GM21737 (cell line): ENCODE data around the gene FNBP1.
"Not testable (repeated sequence)": the region's sequence is repeated elsewhere in the genome, so short reads cannot be mapped to it uniquely, and the experiment has no call there.

Source experiments
- ATAC-seq: cut with Tn5 transposase; IDR thresholded peaks from one replicate; pipeline ENCODE4 v1.9.1; 2021; ENCODE audit warnings: mild to moderate bottlenecking, moderate library complexity; ENCODE audit not compliant: unreplicated experiment

Gene FNBP1

DNA sequence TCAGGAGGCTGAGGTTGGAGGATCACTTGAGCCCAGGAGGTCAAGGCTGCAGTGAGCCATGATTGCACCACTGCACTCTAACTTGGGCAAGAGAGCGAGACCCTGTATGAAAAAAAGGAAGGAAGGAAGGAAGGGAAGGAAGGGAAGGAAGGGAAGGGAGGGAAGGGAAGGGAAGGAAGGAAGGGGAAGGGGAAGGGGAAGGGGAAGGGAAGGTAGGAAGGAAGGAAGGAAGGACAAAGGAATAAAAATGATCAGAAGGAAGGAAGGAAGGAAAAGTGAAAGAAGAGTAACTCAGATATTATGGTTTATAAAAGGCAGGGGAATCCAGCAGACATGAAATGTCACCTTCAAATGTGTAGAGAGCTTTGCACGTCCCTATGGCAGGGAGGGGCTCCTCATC, 143.4 kb downstream of the FNBP1 start:
- no peak for ATAC-seq

DNA sequence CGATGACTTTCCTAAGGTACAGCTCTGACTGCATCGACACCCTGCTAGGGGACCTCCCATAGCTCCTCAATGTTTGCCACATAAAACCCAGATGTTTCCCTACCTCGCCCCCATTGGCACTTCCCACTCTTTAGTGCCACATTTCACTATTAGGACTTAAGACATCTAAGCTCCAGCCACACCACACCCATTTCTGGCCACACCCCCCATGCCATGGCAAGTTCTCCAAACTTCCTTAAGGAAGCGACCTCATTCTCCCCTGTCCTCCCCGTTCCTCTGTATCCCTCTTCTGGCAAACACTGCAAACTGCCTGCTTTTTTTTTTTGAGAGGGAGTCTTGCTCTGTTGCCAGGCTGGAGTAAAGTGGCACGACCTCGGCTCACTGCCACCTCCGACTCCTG, 144.8 kb downstream of the FNBP1 start:
- ATAC-seq: no peak

DNA sequence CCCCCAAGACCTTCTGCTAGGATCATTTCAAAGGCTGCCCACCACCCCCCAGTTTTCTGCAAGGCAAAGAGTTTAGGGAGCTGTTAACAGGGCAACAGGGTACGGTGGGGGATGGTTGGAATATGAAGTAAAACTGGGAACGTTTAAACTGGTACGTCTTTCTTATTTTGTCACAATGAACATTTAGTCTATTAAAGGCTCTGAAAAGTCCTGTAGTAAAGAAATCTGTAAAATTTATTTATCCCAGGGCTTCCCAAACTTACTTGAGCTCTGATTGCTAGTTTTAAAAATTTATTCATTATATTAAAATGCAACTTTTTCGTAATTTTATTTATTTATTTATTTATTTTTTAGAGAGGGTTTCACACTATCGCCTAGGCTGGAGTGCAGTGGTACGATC, 145.7 kb downstream of the FNBP1 start:
- ATAC-seq: no peak

DNA sequence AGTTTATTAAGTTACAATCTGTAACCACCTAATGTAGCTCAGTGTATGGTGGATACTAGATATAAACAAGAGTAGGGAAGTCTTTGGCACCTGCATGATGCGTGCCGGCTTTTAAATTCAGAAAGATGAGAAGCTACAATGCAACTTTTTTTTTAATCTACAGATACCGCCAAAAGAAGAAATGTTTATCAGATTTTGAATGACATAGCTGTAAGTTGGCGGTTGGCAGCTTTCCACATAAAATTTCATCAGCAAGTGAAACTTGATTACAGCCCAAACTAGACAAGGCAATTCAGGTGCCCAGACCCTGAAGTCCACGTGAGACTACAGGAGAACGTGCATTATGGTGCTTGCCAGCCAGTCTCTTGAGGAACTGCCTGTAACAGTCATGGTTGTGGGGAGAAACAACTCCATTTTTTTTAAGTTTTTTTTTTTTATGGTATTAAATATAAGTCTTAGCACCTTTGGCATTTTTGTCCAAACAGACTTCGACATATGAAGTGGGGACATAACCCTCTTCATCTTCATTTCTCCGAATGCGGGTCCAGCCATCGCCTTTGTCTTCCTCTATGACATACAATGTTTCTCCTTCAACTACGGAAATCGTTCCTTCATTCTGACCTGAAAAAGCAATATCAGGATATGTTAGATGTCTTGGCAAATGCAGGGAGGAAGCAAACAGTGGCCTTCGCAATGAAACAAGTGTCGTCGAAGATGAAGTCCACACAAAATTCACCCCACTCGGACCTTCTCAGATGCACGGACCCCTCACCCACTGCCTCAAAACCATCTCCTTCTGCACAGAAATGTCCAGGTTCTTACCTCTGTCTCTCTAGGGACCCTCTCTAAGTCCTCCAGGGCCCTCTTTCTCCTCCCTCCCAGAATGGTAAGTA, 147.4 kb downstream of the FNBP1 start:
- no peak for ATAC-seq

DNA sequence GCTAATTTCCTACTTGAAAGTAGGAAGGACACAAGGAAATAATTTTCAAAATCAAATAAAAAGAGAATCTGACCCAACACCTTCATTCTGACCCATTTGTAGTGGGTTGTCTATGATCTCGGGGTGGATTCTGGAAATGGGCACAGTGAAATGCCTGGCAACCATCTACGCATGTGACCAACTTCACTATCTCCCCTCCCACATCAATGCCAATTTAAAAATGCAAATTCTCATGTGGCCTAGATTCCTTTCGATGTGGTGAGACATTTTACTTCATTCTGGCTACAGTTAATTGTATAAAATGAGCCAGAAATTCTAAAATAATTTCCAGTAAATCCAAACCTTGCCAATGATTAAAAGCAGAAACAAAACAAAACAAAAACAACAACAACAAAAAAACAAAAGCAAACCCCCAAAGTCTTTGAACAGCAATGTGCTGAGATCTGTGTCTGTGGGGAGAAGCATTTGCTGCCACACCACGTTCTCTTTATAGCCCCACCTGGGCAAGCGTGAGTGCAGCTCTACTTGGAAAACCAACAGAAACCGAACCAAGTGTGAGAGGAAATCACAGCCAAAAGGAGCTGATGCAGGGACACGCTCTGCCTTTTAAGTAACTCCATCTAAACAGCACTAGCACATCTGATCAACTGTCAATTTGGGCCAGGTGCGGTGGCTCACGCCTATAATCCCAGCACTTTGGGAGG, 148.7 kb downstream of the FNBP1 start:
- ATAC-seq: no peak

DNA sequence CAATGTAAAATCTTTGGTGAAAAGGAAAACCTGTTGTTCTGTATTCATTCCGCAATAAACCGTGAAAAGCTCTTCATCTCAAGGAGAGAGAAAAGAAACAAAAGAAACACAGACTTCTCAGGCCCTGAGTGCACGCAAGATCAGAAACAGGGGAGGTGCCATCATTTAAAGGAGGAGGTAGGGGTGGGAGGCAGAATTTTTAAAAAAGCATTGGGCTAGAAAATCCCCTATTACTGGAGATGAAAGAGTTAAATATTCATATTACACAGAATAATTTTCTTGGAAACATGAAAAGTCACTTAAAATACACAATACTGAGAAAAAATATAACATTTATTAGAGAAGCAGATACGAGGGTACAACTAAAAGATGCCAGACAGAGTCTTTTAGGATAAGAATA, 151.4 kb downstream of the FNBP1 start:
- ATAC-seq: no peak

DNA sequence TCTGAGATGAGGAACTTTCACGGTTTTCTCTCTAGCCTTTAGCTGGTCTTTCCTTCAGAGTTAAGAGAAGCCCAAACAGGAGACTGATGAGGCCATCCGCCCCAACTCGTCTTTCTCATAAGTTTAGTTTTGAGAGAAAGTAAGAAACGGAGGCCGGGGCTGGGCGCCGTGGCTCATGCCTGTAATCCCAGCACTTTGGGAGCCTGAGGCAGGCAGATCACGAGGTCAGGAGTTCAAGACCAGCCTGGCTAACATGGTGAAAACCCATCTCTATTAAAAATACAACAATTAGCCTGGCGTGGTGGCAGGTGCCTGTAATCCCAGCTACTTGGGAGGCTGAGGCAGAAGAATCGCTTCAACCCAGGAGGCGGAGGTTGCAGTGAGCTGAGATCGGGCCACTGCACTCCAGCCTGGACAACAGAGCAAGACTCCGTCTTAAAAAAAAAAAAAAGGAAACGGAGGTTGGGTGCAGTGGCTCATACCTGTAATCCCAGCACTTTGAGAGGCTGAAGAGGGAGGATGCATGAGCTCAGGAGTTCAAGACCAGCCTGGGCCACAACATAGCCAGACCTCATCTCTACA, 152.2 kb downstream of the FNBP1 start:
- not testable (repeated sequence) for ATAC-seq

DNA sequence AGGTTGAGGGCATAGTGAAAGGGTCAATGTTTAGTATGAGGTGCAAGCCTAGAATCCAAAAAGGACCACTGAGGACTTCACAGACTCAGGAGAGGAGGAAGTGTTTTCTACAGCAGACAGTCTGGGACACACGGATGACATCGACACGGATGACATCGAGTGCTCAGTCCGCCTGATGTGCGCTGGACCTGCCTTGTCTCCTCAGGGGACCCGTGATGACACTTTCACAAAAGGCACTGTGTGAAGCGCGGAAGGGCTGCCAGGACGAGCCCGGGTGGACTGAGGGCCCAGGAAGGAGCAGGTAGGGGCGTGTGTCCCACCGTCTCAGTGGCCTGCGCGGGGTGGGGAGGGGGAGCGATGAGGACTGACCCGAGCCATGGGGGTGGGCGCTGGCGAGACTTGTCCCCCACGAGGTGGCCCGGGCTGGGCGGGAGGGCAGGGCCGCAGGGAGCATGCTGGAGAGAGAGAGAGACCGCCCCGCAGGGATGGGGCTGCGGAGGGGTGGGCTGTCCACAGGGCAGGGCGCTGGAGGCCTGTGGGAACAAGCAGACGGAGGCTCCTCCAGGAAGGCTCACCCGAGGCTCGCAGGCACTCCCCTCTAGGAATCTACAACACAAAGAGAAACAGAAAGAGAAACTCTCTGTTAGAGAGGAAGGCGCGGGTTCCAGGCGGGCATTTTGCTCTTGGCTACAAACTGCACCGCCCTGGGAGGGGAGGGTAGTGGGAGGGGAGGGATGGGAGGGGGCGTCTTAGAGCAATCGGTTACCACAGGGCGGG, 152.9 kb downstream of the FNBP1 start:
- no peak for ATAC-seq

DNA sequence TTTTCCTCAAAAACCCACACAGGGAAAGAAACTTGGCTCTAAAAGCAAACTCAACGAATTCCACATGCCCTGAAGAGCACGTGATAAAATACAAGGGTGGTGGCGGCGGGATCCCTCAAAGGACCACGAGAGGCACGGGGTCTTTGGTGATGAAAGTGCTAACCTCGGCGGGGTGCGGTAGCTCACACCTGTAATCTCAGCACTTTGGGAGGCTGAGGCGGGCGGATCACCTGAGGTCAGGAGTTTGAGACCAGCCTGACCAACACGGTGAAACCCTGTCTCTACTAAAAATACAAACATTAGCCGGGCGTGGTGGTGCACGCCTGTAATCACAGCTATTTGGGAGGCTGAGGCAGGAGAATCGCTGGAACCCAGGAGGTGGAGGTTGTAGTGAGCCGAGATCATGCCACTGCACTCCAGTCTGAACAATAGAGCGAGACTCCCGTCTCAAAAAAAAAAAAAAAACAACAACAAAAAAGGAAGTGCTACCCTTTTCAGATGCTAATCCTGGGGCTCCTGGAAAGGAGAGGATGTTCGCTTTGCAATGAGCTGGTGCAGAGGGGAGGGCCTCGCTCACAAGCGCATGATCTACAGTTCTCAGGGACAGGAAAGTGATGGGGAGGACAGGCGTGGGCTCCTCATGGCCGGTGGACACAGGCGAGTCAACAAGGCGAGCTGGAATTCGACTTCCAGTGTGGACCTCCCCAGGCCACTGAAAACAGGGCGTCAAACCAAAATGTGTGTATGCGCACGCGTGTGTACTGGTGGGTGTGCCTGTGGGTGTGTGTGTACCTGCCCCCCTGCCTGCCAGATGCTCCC, 153.7 kb downstream of the FNBP1 start:
- no peak for ATAC-seq

DNA sequence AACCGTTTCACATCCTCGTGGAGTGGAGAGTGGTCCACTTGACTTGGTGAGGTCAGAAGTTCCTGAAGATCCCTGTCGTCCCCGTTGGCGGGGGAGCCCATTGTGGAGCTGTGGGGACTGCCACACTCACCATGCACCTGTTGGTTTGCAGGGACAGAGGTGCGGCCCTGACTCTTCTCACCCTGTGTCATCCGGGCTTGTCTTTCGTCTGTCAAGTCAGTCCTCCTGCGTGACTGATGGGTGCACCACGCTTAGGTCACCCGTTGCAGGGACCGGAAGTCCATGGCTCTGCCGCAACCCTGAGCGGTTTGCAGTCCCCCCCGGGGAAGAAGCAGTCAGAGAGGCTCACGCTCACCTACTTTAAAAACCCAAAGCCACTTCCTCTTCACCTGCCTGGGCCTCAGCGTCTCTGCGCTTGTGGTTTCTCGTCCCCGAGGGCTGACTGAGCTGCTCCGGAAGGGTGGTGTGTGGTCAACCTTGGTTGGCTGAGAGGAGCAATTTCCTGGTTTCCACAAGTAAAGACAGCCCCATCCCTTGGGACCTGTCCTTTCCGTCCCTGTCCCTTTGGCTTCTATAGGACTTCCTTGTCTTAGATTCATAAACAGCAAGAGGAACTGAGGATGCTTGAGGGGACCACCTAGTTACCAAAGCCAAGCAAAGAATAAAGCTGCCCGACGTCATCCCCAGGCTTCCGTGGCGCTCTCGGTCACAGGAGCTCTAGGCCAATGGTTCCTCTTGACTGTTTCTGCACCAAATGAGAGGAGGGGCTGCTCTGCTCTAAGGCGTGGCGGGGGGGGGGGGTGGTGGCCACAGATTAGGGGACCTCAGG, 154.5 kb downstream of the FNBP1 start:
- peak; percentile 42 for ATAC-seq

DNA sequence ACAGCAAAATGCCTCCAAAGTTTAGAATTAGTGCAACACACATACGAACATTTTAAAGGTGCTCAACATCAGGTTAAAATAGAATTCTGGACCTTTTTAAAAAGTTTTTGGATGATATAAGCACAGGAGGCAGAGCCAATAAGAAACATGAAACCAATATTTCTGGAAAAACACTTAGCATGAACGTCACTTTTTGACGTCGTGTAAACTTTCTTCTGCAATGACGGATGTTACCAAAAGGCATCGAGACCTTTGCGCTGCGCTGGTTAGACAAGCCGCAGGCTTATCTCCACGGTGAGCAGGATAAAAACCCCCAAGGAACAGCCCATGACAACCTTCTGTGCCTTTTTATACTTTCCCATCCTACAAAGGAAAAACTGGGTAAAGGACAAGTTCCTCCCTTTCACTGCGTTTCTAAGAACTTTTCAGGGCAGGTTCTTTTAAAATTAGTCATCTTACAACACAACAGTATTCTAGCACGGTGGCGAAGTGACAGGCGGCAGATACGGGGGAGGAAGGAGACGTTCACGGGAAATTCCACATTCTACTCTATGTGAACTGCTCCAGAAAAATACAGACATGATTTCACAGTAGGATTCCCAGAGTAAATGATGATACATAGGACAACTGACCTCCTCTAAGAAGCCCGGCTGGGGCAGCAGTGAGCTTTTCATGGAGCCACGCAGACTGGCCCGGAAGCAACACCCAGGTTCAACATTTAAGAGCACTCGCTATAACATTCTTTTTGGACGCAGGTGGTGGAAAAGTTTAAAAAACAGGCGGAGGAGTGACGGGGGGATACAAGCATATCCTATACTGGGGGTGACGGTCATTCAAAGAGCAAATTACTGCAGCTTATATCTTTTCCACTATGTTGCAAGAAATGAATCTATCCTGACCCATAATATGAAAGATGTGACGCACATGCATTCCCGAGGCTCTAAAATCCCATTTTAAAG, 155.4 kb downstream of the FNBP1 start:
- no peak for ATAC-seq

DNA sequence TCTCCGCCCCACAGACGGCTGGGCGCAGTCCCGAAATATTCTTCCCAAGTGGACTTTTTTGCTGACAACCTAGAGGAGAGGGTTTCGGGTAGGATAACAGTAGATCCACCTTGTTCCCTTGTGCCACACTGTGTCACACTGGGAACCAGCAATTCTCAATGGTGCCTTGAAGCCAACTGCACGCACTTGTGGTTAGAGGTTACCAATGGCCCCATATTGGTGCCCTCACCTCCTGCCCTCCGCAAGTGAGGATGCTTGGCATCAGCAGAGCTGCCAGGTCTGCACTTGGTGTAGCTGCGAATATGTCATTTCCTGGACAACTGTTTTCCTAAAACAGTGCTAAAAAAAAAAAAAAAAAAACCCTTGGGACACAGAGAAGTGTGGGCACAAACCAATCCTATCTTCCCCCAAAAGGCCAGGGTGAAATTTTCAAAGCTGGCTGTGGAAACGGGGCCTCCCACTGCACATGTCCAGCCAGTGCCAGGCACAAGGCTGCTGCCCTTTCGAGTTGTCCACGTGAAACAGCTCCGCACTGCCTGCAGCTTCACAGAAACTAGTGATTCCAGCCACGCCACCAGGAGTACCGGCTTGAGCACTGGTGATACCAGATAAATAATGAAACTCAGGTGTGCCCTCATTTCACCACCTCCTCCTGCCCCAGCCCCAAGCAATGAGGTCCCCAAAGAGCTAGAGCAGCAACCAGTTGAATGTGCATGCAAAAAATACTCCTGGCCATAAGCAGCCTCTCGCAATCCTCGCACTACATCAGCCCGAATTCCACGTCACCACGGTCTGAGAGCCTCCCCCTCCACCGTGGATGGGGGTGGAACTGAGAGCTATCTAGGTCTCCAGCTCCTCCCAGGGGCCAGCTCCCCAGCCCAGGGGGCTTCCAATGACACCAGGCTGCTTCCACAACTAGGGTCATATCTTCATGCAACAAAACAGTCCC, 156.5 kb downstream of the FNBP1 start:
- ATAC-seq: no peak

DNA sequence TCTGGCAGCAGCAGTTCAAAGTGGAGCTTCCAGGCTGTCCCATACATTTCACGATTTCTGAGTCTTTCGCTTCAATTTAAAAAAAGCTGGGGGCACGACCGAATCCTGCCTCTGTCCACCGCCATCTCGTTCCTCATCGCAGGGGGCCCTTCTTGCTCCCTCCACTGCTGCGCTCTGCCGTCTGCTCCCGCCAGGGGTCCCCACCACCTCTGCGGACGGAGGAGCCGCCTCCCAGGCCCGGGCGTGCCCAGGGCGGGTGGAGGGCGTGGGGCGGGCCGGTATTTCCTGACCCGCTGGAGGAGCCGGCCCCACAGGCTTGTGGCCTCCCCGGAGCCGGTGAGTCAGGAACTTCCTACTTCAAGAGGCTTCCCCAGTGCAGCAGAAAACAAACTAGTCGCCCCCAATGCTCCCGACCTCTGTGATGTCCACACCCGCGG, 157.3 kb downstream of the FNBP1 start:
- ATAC-seq: peak; percentile 21

DNA sequence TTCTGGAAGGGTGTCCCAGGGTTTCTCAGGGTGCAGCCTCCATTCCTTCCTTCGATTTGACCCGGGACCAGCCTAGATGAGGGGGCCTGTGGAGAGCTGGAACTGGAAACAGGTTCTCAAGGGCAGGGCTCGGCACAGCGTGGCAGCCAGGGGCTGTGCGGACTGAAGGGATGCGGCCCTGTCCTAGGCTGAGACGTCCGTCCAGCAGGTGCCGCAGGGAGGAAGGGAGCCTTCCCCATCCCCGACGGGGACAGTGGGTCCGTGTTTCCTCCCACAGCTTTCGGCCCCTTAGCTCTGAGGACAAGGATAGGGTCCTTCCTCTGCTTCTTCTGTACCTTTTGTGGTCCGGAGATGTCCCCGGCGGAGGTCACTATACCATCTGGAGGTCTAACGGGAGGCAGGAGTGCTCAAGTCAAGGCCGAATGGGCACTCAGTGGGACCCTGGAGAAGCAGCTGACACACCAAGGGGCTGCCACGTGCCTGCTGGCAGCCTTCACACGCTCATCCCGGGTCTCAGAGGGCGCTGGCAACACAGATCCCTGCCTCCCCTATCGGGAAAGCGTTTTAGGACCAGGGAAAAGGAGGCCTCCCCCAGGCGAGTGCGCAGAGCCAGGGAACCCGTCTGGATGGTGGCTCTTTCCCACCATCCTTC, 157.8 kb downstream of the FNBP1 start:
- no peak for ATAC-seq

DNA sequence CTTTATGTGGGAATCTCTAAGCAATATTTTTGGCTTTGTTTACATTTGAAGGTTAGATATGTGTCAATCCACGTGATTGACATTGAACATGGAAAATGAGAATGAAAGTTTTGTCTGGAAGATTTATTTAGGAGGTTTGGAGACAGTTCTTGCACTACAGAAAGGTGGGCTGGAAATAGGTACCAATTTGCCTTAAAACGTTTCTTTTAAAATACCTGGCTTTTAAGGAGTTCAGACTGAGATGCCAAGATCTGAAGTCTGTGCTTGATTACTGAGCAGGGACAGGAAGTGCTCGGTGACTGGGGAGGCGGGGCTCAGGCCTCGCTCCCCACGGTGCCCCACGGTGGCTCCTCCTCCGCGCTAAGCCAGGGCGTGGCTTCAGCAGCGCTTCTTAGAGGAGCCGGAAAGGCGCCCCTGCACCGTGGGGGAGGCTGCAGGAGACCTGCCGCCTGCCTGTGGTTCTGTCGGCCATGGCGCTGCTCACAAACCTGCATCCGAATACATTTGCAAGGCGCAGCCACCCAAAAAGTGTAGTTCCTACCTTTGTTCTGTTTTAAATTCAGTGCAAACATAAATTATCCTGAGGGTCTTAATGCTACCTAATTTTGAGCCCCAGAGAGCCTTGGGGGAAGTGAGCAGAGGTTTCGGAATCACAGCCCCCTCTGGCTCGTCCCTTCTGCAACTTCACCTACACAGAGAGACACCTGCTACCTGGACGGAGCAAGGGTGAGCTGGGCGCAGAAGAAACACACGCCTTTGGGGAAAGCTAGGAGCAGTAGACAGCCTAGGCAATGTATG, 158.6 kb downstream of the FNBP1 start:
- ATAC-seq: peak; percentile 43
